Measurements from ENCODE around the gene MACROH2A2. TPM values are rescaled to one million over a fixed set of nuclear protein-coding genes. Genes with fewer than 3 reads are reported as not detected.

The MACROH2A2 gene
- total RNA-seq, 2 donors from 2014 or later = 177 to 187 TPM

DNA sequence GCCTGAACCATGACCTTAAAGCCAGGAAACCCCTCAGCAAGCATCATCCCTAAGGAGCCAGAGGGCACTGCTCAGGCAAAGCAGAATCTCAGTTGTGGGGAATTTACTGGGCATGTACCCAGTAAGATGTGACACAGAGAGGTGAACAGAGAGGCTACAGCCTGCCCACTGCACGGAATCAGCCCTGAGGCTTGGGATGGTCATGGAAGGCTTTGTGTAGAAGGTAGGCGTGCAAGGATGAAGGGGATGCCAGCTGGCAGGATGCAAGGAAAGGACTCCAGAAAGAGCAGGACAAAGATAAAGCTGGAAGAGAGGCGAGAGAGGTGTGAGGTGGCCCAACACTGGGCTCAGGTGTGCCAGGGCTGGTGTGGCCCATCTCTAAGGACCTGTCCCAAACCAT is 82.4 kb downstream of the MACROH2A2 start:
- H3K4me1 ChIP-seq (ENCODE audit: control insufficient read depth, insufficient read depth, low read length) = no peaks in the 10 kb centered on the region
- H3K4me3 ChIP-seq (ENCODE audit: low read length) = no peak overlapping the region
- H3K9ac ChIP-seq (ENCODE audit: extremely low read depth, low read length, poor library complexity, severe bottlenecking) = no peak overlapping the region
- Mint-ChIP-seq H3K27me3 (ENCODE audit: insufficient read depth) (peaks cover 22% of the 10 kb centered on the region), H3K4me1 (peaks cover 11% of the 10 kb centered on the region), H3K4me3 (no peak overlapping the region), H3K27ac (no peak overlapping the region), H3K36me3 (ENCODE audit: low read depth) (no peaks in the 10 kb centered on the region), H3K9me3 (no peaks in the 10 kb centered on the region)
- TF ChIP-seq, protein P1, sequence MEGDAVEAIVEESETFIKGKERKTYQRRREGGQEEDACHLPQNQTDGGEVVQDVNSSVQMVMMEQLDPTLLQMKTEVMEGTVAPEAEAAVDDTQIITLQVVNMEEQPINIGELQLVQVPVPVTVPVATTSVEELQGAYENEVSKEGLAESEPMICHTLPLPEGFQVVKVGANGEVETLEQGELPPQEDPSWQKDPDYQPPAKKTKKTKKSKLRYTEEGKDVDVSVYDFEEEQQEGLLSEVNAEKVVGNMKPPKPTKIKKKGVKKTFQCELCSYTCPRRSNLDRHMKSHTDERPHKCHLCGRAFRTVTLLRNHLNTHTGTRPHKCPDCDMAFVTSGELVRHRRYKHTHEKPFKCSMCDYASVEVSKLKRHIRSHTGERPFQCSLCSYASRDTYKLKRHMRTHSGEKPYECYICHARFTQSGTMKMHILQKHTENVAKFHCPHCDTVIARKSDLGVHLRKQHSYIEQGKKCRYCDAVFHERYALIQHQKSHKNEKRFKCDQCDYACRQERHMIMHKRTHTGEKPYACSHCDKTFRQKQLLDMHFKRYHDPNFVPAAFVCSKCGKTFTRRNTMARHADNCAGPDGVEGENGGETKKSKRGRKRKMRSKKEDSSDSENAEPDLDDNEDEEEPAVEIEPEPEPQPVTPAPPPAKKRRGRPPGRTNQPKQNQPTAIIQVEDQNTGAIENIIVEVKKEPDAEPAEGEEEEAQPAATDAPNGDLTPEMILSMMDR (conservative IDR thresholded peaks at IDR 0.05) = no peak
- H3K36me3 ChIP-seq (ENCODE audit: control insufficient read depth, insufficient read depth, low read length) = no peaks in the 10 kb centered on the region
- H3K9me3 ChIP-seq (ENCODE audit: control insufficient read depth, low read length) = no peaks in the 10 kb centered on the region
- 97 to 100% methylated on average over 1 to 3 of the region's 3 CpGs for WGBS, 2 experiments (ENCODE audit: insufficient coverage in 1 of 2, insufficient read length in 1 of 2)
- no peak for DNase-seq
- H3K27me3 ChIP-seq (ENCODE audit: control insufficient read depth, insufficient read depth, low read length, poor library complexity, severe bottlenecking) = peaks cover 21% of the 10 kb centered on the region
- H3K27ac ChIP-seq (ENCODE audit: low read depth, low read length) = no peak overlapping the region

DNA sequence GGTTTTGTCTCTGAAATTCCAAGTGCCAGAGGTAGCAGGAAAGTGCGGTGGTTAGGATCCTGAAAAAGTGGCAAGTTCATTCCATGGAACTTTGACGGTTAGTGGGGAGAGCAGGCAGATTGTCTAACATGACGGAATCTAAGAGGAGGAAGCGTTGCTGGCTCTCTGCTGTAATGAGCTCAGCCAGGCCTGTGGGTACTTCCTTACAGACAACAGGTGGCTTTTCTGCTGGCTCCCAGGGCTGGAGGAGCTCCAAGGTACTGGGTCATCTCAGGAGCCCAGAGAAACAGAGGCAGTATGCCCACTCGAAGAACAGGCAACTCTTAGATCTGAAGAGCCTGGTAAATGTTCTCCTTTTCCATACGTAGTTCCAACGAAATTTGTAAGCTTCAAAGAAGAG is 83.0 kb downstream of the MACROH2A2 start:
- no peak overlapping the region for H3K27ac Mint-ChIP-seq
- no peaks in the 10 kb centered on the region for H3K9me3 ChIP-seq (ENCODE audit: control insufficient read depth, low read length)
- no peak overlapping the region for H3K9ac ChIP-seq (ENCODE audit: extremely low read depth, low read length, poor library complexity, severe bottlenecking)
- H3K27ac ChIP-seq (ENCODE audit: low read depth, low read length) = no peak overlapping the region
- H3K27me3 Mint-ChIP-seq (ENCODE audit: insufficient read depth) = peaks cover 22% of the 10 kb centered on the region
- H3K36me3 ChIP-seq (ENCODE audit: control insufficient read depth, insufficient read depth, low read length) = no peaks in the 10 kb centered on the region
- TF ChIP-seq, protein P1 (conservative IDR thresholded peaks at IDR 0.05) = no peak
- 75 to 86% methylated on average over 4 to 7 of the region's 7 CpGs for WGBS, 2 experiments (ENCODE audit: insufficient coverage in 1 of 2, insufficient read length in 1 of 2)
- H3K4me1 Mint-ChIP-seq = peaks cover 11% of the 10 kb centered on the region
- no peaks in the 10 kb centered on the region for H3K4me1 ChIP-seq (ENCODE audit: control insufficient read depth, insufficient read depth, low read length)
- no peak overlapping the region for H3K4me3 Mint-ChIP-seq
- H3K4me3 ChIP-seq (ENCODE audit: low read length) = no peak overlapping the region
- peaks cover 2% of the 10 kb centered on the region for H3K36me3 Mint-ChIP-seq (ENCODE audit: low read depth)
- DNase-seq = no peak
- no peaks in the 10 kb centered on the region for H3K9me3 Mint-ChIP-seq
- H3K27me3 ChIP-seq (ENCODE audit: control insufficient read depth, insufficient read depth, low read length, poor library complexity, severe bottlenecking) = peaks cover 21% of the 10 kb centered on the region

DNA sequence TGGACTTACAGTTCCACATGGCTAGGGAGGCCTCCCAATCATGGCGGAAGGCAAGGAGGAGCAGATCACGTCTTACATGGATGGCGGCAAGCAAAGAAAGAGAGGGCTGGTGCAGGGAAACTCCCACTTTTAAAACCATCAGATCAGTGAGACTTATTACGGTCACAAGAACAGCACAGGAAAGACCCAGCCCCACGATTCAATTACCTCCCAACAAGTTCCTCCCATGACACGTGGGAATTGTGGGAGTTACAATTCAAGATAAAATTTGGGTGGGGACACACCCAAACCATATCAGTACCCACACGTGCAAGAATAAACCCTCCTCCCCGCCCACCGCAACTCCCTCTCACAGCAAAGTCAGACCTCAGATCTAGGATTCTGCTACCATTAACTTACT is 84.5 kb downstream of the MACROH2A2 start:
- no peak overlapping the region for H3K4me3 Mint-ChIP-seq
- H3K27me3 ChIP-seq (ENCODE audit: control insufficient read depth, insufficient read depth, low read length, poor library complexity, severe bottlenecking) = peaks cover 12% of the 10 kb centered on the region
- H3K9ac ChIP-seq (ENCODE audit: extremely low read depth, low read length, poor library complexity, severe bottlenecking) = no peak overlapping the region
- H3K36me3 ChIP-seq (ENCODE audit: control insufficient read depth, insufficient read depth, low read length) = no peaks in the 10 kb centered on the region
- WGBS, 2 experiments (ENCODE audit: insufficient coverage in 1 of 2, insufficient read length in 1 of 2) = 85 to 92% methylated on average over 6 to 9 of the region's 9 CpGs
- TF ChIP-seq, protein P1 (conservative IDR thresholded peaks at IDR 0.05) = no peak
- peaks cover 7% of the 10 kb centered on the region for H3K4me1 Mint-ChIP-seq
- H3K9me3 ChIP-seq (ENCODE audit: control insufficient read depth, low read length) = no peaks in the 10 kb centered on the region
- H3K27me3 Mint-ChIP-seq (ENCODE audit: insufficient read depth) = peaks cover 15% of the 10 kb centered on the region
- no peak overlapping the region for H3K27ac ChIP-seq (ENCODE audit: low read depth, low read length)
- DNase-seq = no peak
- no peaks in the 10 kb centered on the region for H3K4me1 ChIP-seq (ENCODE audit: control insufficient read depth, insufficient read depth, low read length)
- H3K9me3 Mint-ChIP-seq = no peaks in the 10 kb centered on the region
- no peak overlapping the region for H3K27ac Mint-ChIP-seq
- no peak overlapping the region for H3K4me3 ChIP-seq (ENCODE audit: low read length)
- peaks cover 2% of the 10 kb centered on the region for H3K36me3 Mint-ChIP-seq (ENCODE audit: low read depth)

All from endodermal cell (in vitro differentiated cells).